Bronchial smooth muscle cell (primary cell): Measurements from ENCODE around the gene PRAMEF9. TPM values are rescaled to one million over a fixed set of nuclear protein-coding genes. Genes with fewer than 3 reads are reported as not detected.

Experiments
- total RNA-seq: library from RNA; depleted of rRNA; stranded (reverse); fragments of >200 nt; gene quantifications from 2 replicates; pipeline ENCODE4 v1.2.1, GENCODE V29; 2014

PRAMEF9 gene
- total RNA-seq: not detected in 2 replicates

DNA sequence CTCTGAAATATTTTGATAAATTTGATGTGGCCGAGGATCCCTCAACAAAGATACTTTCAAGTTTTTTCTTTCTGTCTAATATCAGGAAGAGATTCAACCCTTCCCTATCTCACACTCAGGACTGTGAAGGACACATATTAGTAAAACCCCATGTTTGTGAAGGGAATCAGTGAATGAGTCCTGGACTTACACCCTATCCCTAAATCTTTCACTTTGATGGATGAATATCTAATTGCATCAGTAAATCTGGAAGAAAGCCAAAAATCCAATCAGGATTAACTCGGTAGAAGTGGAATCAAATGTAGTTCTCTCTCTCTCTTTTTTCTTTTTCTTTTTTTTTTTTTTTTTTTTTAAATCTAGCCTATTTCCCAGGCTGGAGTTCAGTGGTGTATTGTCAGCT lies at the start of gene PRAMEF9:
Gene PRAMEF9 (plus strand): TSS at position 301 of the 400 bp plus-strand sequence. CDS start 3,433 bp downstream, outside the sequence.

GRCh38 chr1:13155909-13156308 lies 15.7 kb upstream of the PRAMEF9 start, which contains the start of gene PRAMEF26:
PRAMEF26 (minus strand) TSS chr1:13156009; CDS start chr1:13153095, 2,914 bp downstream.

GRCh38 chr1:13165531-13165930 lies 6.1 kb upstream of the PRAMEF9 start, which contains the start of gene HNRNPCL4:
HNRNPCL4 (minus strand) TSS chr1:13165631; CDS start chr1:13165467, 164 bp downstream.

GRCh38 chr1:13201309-13201708 lies 29.7 kb downstream of the PRAMEF9 start, which contains the start of gene PRAMEF13:
PRAMEF13 (minus strand) TSS chr1:13201409; CDS start chr1:13199589, 1,820 bp downstream.

DNA sequence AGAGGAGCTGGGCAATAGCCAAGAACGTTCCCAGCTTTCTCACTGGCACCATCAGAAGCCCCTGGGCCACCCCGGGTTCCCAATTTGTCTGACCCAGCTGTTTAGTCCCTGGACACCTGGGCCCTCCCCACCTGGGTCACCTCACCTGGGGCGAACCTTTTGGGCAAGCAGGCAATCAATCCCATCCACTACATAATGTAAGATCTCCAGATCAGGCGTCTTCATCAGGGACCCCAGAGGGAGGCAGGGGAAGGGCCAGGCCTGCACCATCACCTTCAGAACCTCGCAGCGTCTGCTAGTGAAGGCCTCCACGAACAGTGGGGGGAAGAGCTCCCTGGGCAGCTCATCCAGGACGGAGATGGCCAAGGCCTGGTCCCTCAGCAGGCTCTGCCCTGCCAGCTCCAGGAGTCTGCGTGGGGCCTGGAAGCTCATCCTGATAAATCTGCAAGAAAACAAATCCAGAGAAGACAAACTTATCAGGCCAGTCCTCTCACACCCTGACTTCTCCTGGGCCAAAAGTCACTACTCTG lies 54.1 kb downstream of the PRAMEF9 start, which contains the start of gene PRAMEF18:
Gene PRAMEF18 (minus strand): TSS at position 480 of the 530 bp plus-strand sequence. CDS start 48 bp downstream, at position 432.

Other genes starting within 250 kb of the PRAMEF9 start
- gene PRAMEF6, start 224.3 kb upstream of the PRAMEF9 start, total RNA-seq: not detected in 2 replicates
- not detected in 2 replicates for gene PRAMEF27, start 115.3 kb upstream of the PRAMEF9 start, total RNA-seq
- gene HNRNPCL3, start 111.1 kb upstream of the PRAMEF9 start, total RNA-seq: not detected in 2 replicates
- not detected in 2 replicates for gene PRAMEF25, start 101.1 kb upstream of the PRAMEF9 start, total RNA-seq
- not detected in 2 replicates for gene HNRNPCL2, start 55.0 kb upstream of the PRAMEF9 start, total RNA-seq
- not detected in 2 replicates for gene PRAMEF26, start 15.8 kb upstream of the PRAMEF9 start, total RNA-seq
- gene HNRNPCL4, start 6.2 kb upstream of the PRAMEF9 start, total RNA-seq: not detected in 2 replicates
- not detected in 2 replicates for gene PRAMEF13, start 29.6 kb downstream of the PRAMEF9 start, total RNA-seq
- gene PRAMEF18, start 54.3 kb downstream of the PRAMEF9 start, total RNA-seq: not detected in 2 replicates
- not detected in 2 replicates for gene PRAMEF5, start 82.3 kb downstream of the PRAMEF9 start, total RNA-seq
- not detected in 2 replicates for gene PRAMEF8, start 113.3 kb downstream of the PRAMEF9 start, total RNA-seq
- gene PRAMEF33, start 131.7 kb downstream of the PRAMEF9 start, total RNA-seq: not detected in 2 replicates
- gene PRAMEF15, start 143.7 kb downstream of the PRAMEF9 start, total RNA-seq: not detected in 2 replicates
- gene PRAMEF14, start 175.3 kb downstream of the PRAMEF9 start, total RNA-seq: not detected in 2 replicates
- gene PRAMEF19, start 200.1 kb downstream of the PRAMEF9 start, total RNA-seq: not detected in 2 replicates
- gene PRAMEF17, start 217.8 kb downstream of the PRAMEF9 start, total RNA-seq: not detected in 2 replicates
- gene PRAMEF20, start 238.6 kb downstream of the PRAMEF9 start, total RNA-seq: not detected in 2 replicates